CD4-positive, alpha-beta T cell treated with Interleukin-21 for 1 hour (primary cell): ENCODE measurements around the gene HOXB6.

ENCODE experiments used
- DNase-seq: peaks from one replicate; pipeline ENCODE4 v3.0.0-alpha.2; 2020

The HOXB6 gene

DNA sequence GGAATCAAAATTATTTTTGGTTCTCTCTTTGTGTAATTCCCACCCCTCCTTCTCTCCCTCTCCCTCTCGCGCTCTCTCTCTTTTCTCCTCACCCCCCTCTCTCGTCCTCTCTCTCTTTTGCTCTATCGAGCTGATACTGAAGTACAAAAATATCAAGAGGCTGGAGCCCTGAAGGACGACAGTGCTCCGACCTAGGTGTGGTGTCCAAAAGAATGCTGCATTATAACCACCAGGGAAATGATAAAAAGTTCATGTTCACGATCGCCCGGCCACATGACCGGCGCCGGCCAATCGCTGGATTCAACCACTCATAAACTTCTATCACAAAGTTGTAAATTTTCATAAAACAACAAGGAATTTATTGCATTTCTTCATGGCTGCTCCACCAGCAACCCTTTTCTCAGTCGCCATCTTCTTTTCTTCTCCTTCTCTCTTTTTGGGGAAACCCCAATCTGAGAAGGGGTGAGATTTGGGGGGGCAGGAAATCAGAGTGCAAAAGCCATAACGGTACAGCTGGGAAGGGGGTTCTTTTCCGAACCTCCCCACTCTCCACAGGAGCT lies at the start of gene HOXB6:
Gene HOXB6 (minus strand): TSS at position 217 of the 560 bp plus-strand sequence. CDS start 6,836 bp downstream, outside the sequence.
- no peak for DNase-seq

DNA sequence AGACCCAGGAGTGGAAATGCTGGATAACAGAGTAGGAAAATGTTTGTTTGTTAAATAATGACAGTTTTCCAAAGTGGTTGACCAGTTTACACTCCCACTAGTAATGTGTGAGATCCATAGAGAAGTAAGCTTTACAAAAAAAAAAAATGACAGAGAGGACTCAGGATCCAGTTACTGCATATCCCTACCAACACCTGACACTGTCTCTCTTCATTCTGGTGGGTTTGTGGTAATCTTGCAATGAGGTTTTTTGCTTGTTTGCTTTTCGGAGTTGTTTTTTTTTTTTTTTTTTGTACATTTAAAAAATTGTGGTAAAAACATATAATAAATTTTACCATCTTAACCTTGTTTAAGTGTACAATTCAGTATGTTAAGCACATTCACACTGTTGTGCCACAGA lies 45.0 kb upstream of the HOXB6 start:
- no peak for DNase-seq

- no peak for DNase-seq
Observed at GRCh38 chr17:48647963-48648245, 43.1 kb upstream of the HOXB6 start.

DNA sequence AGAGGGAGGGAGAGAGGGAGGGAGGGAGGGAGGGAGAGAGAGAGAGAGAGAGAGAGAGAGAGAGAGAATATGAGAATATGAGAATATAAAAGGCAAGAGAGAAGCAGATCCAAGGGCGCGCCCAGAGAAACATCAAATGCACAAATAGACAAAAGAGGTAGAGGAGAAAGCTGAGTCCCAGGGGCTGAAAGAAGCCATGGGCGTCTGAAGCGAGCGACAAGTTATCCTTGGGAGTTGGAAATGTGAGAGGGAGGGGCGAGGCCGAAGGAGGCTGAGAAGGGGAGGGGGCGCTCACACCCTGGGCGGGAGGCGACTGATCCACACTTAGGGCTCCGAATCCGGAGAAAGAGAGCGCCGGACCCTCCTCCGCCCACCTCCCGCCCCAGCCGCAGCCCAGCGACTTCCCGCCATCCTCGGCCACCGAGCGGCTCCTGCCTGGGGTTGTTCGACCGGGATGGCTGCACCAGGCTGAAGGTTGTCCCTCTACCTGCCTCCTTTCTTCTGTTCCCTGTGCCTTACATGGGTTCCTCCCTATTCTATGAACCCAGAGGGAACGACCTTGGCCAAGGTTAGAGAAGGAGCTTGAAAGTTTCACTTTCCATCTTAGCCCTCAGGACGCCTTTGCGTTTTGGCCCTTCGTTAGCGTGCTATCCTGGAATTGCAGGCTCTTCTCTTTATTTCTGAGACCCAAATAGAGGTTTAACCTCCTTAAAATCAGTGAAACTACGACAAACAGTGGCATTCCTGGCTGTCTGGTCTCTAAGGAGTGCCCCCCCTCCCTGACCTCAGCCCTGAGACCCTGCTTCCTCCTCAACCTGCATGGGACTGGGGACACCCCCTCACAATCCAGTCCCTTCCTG lies 42.5 kb upstream of the HOXB6 start:
- no peak for DNase-seq

DNA sequence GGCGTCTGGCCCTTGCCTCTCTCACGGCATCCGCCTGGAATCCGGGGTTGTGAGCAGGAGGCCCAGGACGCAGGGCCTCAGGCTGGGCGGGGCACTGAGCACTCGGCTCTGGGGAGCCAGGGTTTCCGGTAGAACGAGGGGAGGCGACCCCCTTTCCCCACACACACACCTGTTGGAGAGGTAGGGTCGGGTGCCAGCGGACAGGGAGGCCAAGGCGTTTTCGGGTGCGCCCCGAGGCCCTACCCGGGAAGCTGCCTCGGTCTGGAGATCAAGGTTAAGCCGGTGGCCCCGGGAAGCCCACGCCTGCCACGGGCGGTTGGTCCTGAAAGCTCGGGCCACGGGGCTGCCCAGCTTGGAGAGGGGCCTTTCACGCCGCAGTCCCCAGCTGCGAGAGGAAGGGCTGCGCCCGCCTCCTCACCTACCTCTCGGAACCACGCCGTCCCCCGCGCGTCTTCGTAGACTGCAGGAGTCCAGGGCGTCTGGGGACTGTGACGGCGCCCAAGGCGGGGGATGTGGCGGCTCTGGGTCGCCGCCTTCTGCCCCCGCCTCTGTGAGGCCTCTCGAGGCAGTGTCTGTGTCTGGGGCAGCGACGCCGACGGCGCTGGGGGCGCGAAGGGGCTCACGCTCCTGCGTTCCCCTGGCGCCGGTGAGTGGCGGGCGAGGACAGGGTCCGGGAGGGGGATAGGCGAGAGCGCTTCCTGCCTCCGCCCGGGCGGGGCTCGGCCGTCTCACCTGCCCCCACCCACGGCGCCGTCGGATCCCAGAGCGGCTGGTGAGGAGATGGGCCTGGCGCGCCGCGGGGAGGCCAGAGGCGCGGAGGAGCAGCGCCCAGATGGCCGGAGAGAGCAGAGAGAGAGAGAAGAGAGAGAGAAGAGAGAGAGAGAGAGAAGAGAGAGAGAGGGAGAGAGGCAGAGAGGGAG lies 41.7 kb upstream of the HOXB6 start:
- peak; percentile 44 for DNase-seq

DNA sequence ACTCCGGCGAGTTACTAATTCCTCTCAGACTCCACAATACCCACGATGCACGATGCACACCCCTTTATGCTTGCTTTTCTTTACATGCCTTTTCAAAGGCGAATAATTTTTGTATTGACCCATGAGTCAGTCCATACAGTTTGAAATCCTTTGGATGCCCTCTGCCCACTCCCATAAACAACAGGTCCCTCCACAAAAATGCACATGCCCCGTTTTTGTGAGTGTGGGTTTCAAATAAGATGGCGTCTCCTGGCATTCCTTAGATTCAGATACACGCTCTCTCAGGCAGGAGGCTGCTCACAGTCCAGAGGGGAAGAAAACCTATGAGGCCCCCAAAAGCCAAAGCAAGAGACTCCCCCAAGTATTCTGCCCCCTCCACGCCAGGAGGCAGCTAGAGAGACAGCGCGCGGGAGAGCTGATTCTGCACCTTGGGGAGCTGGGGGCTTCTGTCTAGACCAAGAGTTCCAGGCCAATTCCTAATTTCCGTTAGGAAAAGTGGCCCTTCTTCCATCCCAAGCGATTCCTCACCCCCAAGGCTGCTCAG lies 40.9 kb upstream of the HOXB6 start:
- no peak for DNase-seq

GRCh38 chr17:48644910-48645557 lies 40.2 kb upstream of the HOXB6 start:
- DNase-seq, result no peak

GRCh38 chr17:48644159-48644558 lies 39.4 kb upstream of the HOXB6 start:
- DNase-seq, result no peak

DNA sequence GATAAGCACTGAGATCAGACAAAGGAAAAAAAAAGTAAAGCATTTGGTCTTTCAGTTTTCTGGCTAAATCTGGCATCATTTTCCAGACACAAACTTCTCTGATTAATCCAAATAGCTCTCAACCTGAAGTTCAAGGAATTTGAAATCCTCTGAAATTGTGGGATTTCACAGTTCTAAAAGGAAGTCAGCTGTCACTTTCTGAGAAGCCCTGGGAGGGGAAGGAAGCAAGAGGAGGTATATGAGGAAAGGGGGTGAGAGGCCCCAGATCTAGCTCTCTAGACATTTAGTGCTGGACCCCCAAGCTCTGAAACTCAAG lies 38.9 kb upstream of the HOXB6 start:
- no peak for DNase-seq

GRCh38 chr17:48642843-48643696 lies 38.3 kb upstream of the HOXB6 start:
- DNase-seq, result no peak

- no peak for DNase-seq
Observed at GRCh38 chr17:48642059-48642842, 37.5 kb upstream of the HOXB6 start.

- no peak for DNase-seq
Observed at GRCh38 chr17:48641541-48642058, 36.8 kb upstream of the HOXB6 start.

GRCh38 chr17:48640858-48641180 lies 36.0 kb upstream of the HOXB6 start:
- DNase-seq, result no peak

DNA sequence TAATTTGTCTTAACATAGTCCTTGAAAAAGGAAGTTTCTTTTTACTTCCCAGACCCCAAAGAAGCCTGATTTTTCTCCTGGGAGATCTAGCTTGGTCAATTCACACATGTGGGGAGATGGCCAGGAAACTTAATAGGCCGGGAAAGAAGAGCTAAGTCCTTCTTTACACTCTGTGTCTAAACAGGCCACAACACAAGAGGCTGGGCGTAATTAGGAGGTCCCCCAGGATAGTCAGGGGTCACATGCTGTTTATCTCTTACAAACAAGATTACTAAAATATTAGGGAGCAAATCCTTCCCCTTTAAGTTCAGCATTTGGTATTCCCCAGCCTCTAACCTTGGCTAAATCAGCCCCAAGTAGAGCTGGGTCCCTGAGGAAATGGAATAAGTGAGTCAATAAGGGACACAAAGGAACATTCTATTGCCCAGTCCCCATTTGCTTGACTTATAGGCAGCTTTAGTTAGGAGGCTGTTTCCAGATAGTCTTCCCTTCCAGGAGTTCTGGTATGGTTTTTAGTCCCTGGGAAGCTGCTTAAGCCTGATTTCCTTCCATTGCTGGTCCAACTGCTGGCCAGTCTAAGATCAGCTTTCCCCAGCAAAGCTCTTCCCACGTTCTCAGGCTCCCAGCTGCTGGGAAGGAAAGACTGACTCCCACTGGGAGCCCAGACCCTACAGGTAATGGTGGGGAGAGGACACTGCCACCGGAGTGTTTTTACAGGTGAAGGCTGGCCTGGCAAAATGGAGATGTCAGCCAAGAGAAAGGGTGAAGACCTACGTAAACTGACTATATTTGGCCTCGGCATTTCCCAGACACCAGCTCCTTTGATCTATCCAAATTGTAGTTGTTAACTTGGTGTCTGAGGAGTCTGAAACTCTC lies 35.4 kb upstream of the HOXB6 start:
- no peak for DNase-seq

GRCh38 chr17:48639136-48639535 lies 34.4 kb upstream of the HOXB6 start:
- no peak for DNase-seq

GRCh38 chr17:48637323-48638260 lies 32.8 kb upstream of the HOXB6 start:
- DNase-seq, result no peak

- peak; percentile 66 for DNase-seq
Observed at GRCh38 chr17:48636177-48637018, 31.6 kb upstream of the HOXB6 start.
